Smooth muscle cell (in vitro differentiated cells): ENCODE results near the gene S100A12. TPM values are rescaled to one million over a fixed set of nuclear protein-coding genes. Genes with fewer than 3 reads are reported as not detected.
A peak's percentile ranks its signal among the peaks of the same experiment; 100 is the strongest.
"Not testable (repeated sequence)": the region's sequence is repeated elsewhere in the genome, so short reads cannot be mapped to it uniquely, and the experiment has no call there.

ENCODE experiments used
- DNase-seq: peaks from one replicate; lab custom pipeline; 2025; ENCODE audit not compliant: unreplicated experiment; lab: John Stamatoyannopoulos, UW
- H2AFZ ChIP-seq: fragments of 200-600 bp; sonication (generic); 2 replicates; pipeline ENCODE4 v1.6.0; 2016; ENCODE audit warnings: antibody characterized with exemption, low read depth, mild to moderate bottlenecking
- H3F3A ChIP-seq: fragments of 200-600 bp; sonication (generic); 2 replicates; pipeline ENCODE4 v1.6.0; 2017; ENCODE audit warnings: antibody characterized with exemption, low read depth
- H3K27ac ChIP-seq: fragments of 200-600 bp; sonication (generic); 2 replicates; pipeline ENCODE4 v1.5.1; 2016; ENCODE audit warnings: low read depth, mild to moderate bottlenecking
- H3K27me3 ChIP-seq: fragments of 200-600 bp; sonication (generic); 2 replicates; pipeline ENCODE4 v1.6.1; 2016; ENCODE audit warnings: low read depth, mild to moderate bottlenecking
- H3K36me3 ChIP-seq: fragments of 200-600 bp; sonication (generic); 2 replicates; pipeline ENCODE4 v1.5.1; 2016; ENCODE audit warnings: low read depth
- H3K4me1 ChIP-seq: fragments of 200-600 bp; sonication (generic); 2 replicates; pipeline ENCODE4 v1.5.1; 2016; ENCODE audit warnings: low read depth
- H3K4me2 ChIP-seq: fragments of 200-600 bp; sonication (generic); 2 replicates; pipeline ENCODE4 v1.6.0; 2016; ENCODE audit warnings: mild to moderate bottlenecking
- H3K4me3 ChIP-seq: fragments of 200-600 bp; sonication (generic); 2 replicates; pipeline ENCODE4 v1.5.1; 2016; ENCODE audit warnings: mild to moderate bottlenecking
- H3K79me2 ChIP-seq: fragments of 200-600 bp; sonication (generic); 2 replicates; pipeline ENCODE4 v1.6.0; 2016; ENCODE audit warnings: low read depth, mild to moderate bottlenecking
- H3K9ac ChIP-seq: fragments of 200-600 bp; sonication (generic); 2 replicates; pipeline ENCODE4 v1.6.0; 2016; ENCODE audit warnings: low read depth
- H3K9me3 ChIP-seq: fragments of 200-600 bp; sonication (generic); replicated peaks from 2 replicates; pipeline ENCODE4 v1.5.1; 2016; ENCODE audit warnings: low read depth
- H4K20me1 ChIP-seq: fragments of 200-600 bp; sonication (generic); 2 replicates; pipeline ENCODE4 v1.6.0; 2016; ENCODE audit warnings: low read depth
- CTCF ChIP-seq: fragments of 200-600 bp; sonication (generic); IDR thresholded peaks from 2 replicates; pipeline ENCODE4 v1.5.1; 2017; ENCODE audit warnings: borderline replicate concordance, mild to moderate bottlenecking, antibody characterized with exemption; ENCODE audit not compliant: insufficient read depth, poor library complexity, severe bottlenecking
- WGBS: methylation state at CpG from one replicate; pipeline ENCODE4 v1.1.7; 2016; ENCODE audit warnings: low lambda C conversion rate; 5-methylcytosine and 5-hydroxymethylcytosine counted together
- polyA plus RNA-seq: library from polyadenylated mRNA; unstranded; fragments of >200 nt; fragmentation: Nextera tagmentation; extraction: Ambion mirVana; gene quantifications from 2 replicates; pipeline ENCODE4 v1.2.1, GENCODE V29; 2016
- total RNA-seq: library from RNA; depleted of rRNA; stranded (reverse); fragments of >200 nt; gene quantifications from 2 replicates; pipeline ENCODE4 v1.2.3, GENCODE V29; 2014

The S100A12 gene
- not detected in 2 replicates for total RNA-seq
- polyA plus RNA-seq, result not detected in 2 replicates

GRCh38 chr1:153375511-153375910 lies at the start of gene S100A12:
Gene S100A12, minus strand, starts transcription at chr1:153375621. Its CDS starts 1,029 bp downstream, at chr1:153374592.
- Histone ChIP-seq H3K36me3 (no peaks in the 10 kb centered on the region), H3K4me3 (no peak within 1 kb of the TSS), H3K79me2 (no peaks in the 10 kb centered on the region), H3K27me3 (no peaks in the 10 kb centered on the region), H3K9ac (no peak within 1 kb of the TSS), H3K4me2 (no peak within 1 kb of the TSS), H3K27ac (no peak within 1 kb of the TSS), H2AFZ (no peak within 1 kb of the TSS), H3F3A (no peaks in the 10 kb centered on the region), H3K9me3 (no peaks in the 10 kb centered on the region), H4K20me1 (no peaks in the 10 kb centered on the region), H3K4me1 (no peaks in the 10 kb centered on the region)
- no peak for DNase-seq
- no peak for TF ChIP-seq CTCF
- WGBS, result 65% methylated on average over 1 of the region's 1 CpG

- DNase-seq, result peak; percentile 16
- H3K4me1 ChIP-seq, result no peaks in the 10 kb centered on the region
- no peaks in the 10 kb centered on the region for H4K20me1 ChIP-seq
- no peaks in the 10 kb centered on the region for H3F3A ChIP-seq
- no peaks in the 10 kb centered on the region for H3K9me3 ChIP-seq
- H3K4me3 ChIP-seq, result no peak overlapping the region
- no peak overlapping the region for H3K9ac ChIP-seq
- no peaks in the 10 kb centered on the region for H3K36me3 ChIP-seq
- no peak overlapping the region for H3K27ac ChIP-seq
- H2AFZ ChIP-seq, result no peak overlapping the region
- no peak overlapping the region for H3K4me2 ChIP-seq
- H3K27me3 ChIP-seq, result no peaks in the 10 kb centered on the region
- WGBS, result 12% methylated on average over 6 of the region's 6 CpGs
- no peak for TF ChIP-seq CTCF
- H3K79me2 ChIP-seq, result no peaks in the 10 kb centered on the region
Measured at GRCh38 chr1:153422450-153423068, 47.1 kb upstream of the S100A12 start.

GRCh38 chr1:153420306-153420705 lies 44.9 kb upstream of the S100A12 start:
- no peak for TF ChIP-seq CTCF
- DNase-seq, result no peak
- Histone ChIP-seq H2AFZ (no peak overlapping the region), H3K4me3 (no peak overlapping the region), H3K79me2 (no peaks in the 10 kb centered on the region), H3K27ac (no peak overlapping the region), H3K9ac (no peak overlapping the region), H4K20me1 (no peaks in the 10 kb centered on the region), H3F3A (no peaks in the 10 kb centered on the region), H3K4me2 (no peak overlapping the region), H3K27me3 (no peaks in the 10 kb centered on the region), H3K36me3 (no peaks in the 10 kb centered on the region), H3K4me1 (no peaks in the 10 kb centered on the region), H3K9me3 (no peaks in the 10 kb centered on the region)
- WGBS, result 79% methylated on average over 2 of the region's 2 CpGs

- H3K36me3 ChIP-seq, H4K20me1 ChIP-seq, H3K4me1 ChIP-seq, H3K4me3 ChIP-seq, H3K27me3 ChIP-seq, H3K9me3 ChIP-seq, H2AFZ ChIP-seq, H3K4me2 ChIP-seq, H3K9ac ChIP-seq, H3F3A ChIP-seq, H3K79me2 ChIP-seq, DNase-seq, H3K27ac ChIP-seq: not testable (repeated sequence)
- 47% methylated on average over 2 of the region's 2 CpGs for WGBS
Measured at GRCh38 chr1:153419436-153419793, 44.0 kb upstream of the S100A12 start.

DNA sequence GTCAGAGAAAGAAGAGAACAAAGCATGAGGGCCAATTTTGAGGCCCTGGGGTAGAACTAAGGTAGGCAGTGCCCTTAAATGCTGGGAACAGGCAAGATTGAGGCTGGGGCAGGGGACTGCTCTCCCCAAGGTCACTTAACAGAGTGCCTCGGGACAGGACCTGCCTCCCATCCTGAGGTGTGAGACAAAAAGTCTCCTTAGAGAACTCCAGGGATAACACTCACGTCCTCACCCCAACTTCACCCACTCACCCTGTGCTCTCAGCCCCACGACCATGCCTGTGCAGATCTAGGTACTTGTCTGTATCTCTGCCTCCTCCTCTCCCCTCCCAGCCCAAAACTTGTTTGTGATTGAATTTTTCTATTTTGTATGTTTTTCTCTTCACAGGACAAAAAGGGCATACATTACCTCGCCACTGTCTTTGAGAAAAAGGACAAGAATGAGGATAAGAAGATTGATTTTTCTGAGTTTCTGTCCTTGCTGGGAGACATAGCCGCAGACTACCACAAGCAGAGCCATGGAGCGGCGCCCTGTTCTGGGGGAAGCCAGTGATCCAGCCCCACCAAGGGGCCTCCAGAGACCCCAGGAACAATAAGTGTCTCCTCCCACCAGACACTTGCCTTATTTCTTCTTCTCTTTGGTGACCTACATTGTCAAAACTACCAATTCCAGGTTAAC lies 43.5 kb upstream of the S100A12 start:
- not testable (repeated sequence) for H3K79me2 ChIP-seq, H2AFZ ChIP-seq, H3K27ac ChIP-seq, H3K4me2 ChIP-seq, H3K4me1 ChIP-seq, H4K20me1 ChIP-seq, H3F3A ChIP-seq, H3K9me3 ChIP-seq, H3K36me3 ChIP-seq, H3K4me3 ChIP-seq, H3K9ac ChIP-seq, H3K27me3 ChIP-seq, DNase-seq
- 58% methylated on average over 7 of the region's 7 CpGs for WGBS
